HG02610 (cell line): ENCODE results near the gene TRAF3.

ENCODE experiments used
- ATAC-seq: cut with Tn5 transposase; IDR thresholded peaks from one replicate; pipeline ENCODE4 v1.9.1; 2021; ENCODE audit warnings: mild to moderate bottlenecking, moderate library complexity; ENCODE audit not compliant: unreplicated experiment

The TRAF3 gene

DNA sequence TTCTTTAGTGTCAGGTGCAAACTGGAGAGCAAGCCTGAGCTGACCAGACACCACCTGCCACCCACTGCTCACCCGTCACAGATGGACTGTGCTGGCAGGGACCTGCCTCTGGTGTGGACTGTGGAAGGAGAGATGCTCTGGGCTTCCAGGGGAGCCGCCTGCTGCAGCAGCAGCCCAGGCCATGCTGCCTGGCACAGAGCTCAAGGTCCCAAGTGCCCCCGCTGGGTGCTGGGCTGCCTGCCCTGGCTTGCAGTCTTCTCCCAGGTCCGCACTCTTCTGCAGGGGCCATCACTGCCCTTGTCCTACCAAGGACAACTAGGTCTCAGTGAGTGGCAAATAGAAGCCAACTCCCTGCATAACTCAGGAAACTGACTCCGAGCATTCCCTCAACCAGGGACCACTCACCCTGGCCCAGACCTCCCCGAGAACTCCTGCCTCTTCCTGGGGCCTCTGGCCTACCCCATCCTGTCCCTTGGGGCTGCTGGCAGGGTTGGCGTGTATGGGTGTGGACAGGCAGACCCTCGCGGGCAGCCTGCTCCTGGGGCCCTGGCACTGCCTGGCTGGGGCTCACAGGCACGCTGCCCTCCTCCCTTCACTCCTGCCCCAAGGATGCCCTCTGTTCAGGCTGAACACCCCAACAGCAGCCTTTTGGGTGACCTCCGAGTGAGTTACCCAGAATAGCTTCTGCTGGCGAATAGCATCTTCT lies 154.5 kb downstream of the TRAF3 start:
- ATAC-seq, result no peak

GRCh38 chr14:102932484-102933248 lies 155.4 kb downstream of the TRAF3 start:
- ATAC-seq, result no peak

DNA sequence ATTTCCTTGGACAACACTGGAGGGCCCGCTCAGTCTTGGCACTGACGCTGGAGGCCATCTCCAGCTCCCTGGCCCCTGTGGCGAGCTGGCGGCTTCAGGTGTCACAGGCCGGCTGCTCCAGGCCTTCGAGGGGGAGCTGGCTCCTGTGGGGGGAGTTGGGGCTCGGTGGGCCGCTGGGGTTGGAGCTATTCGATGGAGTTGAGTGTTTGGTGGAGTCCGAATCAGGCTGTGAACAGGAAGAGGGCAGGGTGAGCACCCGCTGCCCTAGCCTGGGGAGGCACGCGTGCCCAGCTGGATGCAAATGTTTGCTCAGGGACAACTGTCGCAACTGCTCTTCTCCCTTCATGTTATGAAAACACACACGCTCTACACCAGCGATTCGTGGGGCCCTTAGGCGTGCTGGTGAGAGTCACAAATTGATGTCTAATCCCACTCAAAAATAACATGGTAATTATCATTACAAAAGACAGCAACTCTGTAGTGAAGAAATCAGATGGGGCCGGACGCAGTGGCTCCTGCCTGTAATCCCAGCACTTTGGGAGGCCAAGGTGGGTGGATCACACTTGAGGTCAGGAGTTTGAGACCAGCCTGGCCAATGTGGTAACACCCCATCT lies 156.5 kb downstream of the TRAF3 start:
- no peak for ATAC-seq

DNA sequence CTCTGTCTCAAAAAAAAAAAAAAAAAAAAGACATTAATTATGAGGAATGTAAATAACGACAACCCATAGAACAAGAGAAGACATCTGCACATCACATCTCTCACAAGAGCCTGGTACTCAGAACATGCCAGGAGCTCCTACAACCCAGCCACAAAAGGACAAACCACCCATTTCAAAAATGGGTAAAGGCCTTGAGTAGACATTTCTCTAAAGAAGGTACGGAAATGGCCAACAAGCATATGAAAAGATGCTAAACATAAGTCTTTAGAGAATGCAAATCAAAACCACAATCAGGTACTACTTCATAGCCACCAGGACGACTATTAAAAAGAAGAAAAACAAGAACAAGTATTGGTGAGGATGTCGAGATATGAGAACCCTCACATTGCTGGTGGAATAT lies 158.5 kb downstream of the TRAF3 start:
- no peak for ATAC-seq

- ATAC-seq, result no peak
These were observed 160.3 kb downstream of the TRAF3 start for GRCh38 chr14:102937331-102938175.

GRCh38 chr14:102938191-102938590 lies 160.9 kb downstream of the TRAF3 start:
- ATAC-seq, result no peak

DNA sequence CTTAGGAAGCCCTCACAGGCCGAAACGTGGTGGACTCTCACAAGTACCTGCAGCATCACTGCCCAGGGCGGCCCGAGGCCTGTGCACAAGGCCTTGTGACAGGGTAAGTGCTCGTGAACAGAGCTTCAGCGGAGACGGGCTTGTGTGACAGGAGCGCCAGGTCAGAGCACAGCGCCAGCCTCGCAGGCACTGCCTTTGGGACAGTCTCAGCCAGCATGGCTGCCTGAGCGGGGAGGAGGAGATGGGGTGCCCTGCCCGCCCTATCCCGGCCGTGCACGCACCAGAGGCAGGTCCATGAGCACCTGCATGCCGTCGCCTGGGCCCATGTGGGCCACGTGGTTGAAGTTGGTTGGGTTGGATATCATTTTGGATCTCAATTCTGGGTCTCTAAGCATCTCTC lies 162.1 kb downstream of the TRAF3 start:
- no peak for ATAC-seq

GRCh38 chr14:102939820-102940561 lies 162.7 kb downstream of the TRAF3 start:
- ATAC-seq, result no peak

DNA sequence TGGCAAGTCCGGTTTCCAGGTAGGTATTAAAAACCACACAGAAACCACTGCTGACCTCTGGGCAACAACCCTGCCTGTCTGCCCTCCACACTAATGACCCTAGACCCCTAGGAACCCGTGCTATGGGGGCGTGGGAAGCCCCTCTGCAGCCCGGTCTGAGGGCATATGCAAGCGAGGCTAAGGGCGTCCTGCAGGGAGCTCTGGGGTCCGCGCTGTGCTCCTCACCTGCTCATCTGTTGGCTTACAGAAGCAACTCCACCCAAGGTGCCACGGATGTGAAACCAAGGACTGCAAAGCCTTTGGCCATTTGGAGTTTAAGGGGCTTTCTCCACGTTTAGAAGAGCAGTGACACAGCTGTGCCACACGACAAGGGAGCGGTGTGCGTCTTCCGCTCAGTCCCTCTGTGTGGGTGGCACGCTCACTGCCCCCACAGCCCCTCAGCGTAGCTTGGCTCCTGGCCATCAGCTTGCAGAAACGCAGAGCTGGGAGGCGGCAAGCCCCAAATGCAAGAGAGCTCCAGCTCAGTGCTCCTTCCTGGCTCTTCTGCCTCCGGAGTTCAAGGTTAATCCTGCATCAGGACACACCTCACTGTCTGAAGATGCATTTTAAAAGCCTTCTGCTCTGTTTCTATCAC lies 163.6 kb downstream of the TRAF3 start:
- ATAC-seq, result no peak

GRCh38 chr14:102941419-102942011 lies 164.3 kb downstream of the TRAF3 start:
- no peak for ATAC-seq

GRCh38 chr14:102942069-102942468 lies 164.8 kb downstream of the TRAF3 start:
- no peak for ATAC-seq

DNA sequence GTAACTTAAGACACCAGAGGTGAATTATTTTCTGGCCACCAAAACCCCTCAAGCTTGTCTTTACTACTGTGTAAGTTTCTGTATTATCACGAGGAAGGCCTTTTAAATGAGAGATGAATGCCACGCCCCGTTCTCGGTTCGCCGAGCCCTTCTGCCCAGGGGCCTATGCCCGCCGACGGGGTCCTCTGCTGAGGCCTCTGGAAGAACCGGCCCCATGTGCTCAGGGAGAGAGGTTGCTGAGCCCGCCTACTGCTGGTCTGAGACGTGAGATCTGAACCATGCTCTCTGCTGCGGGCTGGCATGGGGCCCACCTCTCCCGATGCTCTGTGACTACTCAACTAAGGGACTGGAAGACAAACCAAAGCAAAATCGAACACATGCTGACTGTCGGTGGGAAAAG lies 166.2 kb downstream of the TRAF3 start:
- no peak for ATAC-seq

- no peak for ATAC-seq
These were observed 166.7 kb downstream of the TRAF3 start for GRCh38 chr14:102943979-102944378.

DNA sequence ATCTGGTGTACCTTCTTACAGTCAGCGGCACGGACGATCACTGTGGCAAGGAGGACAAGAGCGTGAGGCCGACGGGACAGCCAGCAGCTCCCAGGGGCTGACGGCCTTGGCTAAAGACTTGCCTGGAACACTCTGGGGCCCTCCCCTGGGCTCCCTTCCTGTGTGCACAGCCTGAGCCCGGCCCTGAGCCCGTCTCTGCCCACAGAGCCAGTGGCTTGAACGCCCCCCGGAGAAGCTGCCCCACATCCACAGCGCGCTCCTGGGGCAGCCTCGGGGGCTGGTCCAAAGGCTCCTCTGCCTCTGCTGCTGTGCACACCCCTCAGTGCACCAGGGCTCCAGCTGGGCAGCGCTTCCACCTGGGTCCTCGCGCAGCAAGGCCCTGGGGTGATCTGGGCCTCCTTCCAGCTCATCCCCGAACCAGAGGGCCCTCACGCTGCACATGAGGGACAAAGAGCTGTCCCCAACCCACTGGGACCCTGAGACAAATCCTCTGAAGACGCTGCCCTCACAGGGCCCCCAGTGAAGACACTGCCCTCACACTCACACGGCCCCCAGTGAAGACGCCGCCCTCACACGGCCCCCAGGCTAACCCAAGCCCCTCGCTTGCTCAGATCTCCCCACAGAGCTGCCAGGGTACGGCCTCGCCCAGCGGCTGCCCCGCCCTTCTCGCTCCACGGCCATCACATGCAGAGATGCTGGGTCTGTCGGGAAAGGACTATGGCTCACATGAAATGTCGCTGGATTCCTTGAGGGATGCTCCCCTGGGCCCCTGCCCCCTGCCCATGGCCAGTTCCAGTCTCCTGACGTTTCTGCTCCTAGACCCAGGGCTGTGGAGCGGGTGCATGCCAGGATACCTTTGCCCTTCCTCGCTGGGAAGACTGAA lies 167.4 kb downstream of the TRAF3 start:
- no peak for ATAC-seq

DNA sequence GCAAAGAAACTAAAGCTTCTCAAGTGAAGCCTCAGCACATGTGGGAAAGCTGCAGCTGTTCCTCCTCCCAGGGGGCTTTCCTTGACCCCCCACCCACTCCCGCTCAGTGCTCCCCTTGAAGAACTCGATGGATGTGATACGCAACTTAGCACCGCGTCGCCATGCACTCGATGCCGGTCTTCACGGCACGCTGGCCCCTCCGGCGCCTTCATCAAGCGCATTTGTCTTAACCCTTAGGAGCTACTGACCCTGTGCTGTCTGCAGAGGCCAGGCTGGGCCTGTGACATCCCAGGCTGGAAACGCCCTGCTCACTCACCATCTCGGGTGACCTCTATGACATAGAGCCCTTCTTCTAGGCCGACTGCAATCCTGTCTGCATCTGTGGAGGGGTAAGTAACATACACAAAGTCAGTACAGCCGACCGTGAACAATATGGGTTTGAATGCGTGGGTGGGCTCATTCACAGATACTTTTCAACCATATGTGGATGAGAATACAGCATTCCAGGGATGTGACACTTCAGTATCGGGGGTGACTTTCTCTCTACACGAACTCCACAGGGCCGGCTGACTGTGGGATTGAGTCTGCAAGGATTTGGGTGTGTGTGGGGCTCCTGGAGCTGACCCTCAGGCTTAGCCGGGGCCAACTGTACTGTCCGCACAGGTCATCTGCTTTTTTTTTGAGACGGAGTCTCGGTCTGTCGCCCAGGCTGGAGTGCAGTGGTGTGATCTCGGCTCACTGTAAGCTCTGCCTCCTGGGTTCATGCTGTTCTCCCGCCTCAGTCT lies 168.3 kb downstream of the TRAF3 start:
- ATAC-seq, result no peak

GRCh38 chr14:102947321-102948103 lies 170.3 kb downstream of the TRAF3 start:
- no peak for ATAC-seq

- ATAC-seq, result no peak
These were observed 171.4 kb downstream of the TRAF3 start for GRCh38 chr14:102948698-102949061.
